Type B pancreatic cell (in vitro differentiated cells): ENCODE data around the gene KLKB1. TPM values are rescaled to one million over a fixed set of nuclear protein-coding genes. Genes with fewer than 3 reads are reported as not detected.

ENCODE experiments used
- DNase-seq: peaks from one replicate; pipeline ENCODE4 v3.0.0; 2021; ENCODE audit warnings: mixed read lengths; ENCODE audit not compliant: unreplicated experiment; ENCODE audit errors: extremely low spot score
- H3K27ac Mint-ChIP-seq: 2 replicates; pipeline ENCODE4 v1.8.0; 2021; ENCODE audit warnings: mild to moderate bottlenecking, mixed read lengths
- H3K27me3 Mint-ChIP-seq: 2 replicates; pipeline ENCODE4 v1.8.0; 2021; ENCODE audit warnings: mixed read lengths
- H3K36me3 Mint-ChIP-seq: 2 replicates; pipeline ENCODE4 v1.8.0; 2021; ENCODE audit warnings: mixed read lengths
- H3K4me1 Mint-ChIP-seq: one replicate; pipeline ENCODE4 v1.8.0; 2021; ENCODE audit warnings: mixed read lengths; ENCODE audit not compliant: unreplicated experiment
- H3K4me3 Mint-ChIP-seq: 2 replicates; pipeline ENCODE4 v1.8.0; 2021; ENCODE audit warnings: mild to moderate bottlenecking, mixed read lengths
- H3K9me3 Mint-ChIP-seq: 2 replicates; pipeline ENCODE4 v1.8.0; 2021; ENCODE audit warnings: mixed read lengths
- CTCF ChIP-seq: fragments of 200-600 bp; sonication (generic); conservative IDR thresholded peaks from 2 replicates; pipeline ENCODE4 v1.5.0; 2021; ENCODE audit warnings: antibody characterized with exemption, mild to moderate bottlenecking
- total RNA-seq: library from RNA; stranded (reverse); gene quantifications from 2 replicates; pipeline ENCODE4 v1.2.1, GENCODE V29; 2021; ENCODE audit warnings: low replicate concordance

Gene KLKB1
- total RNA-seq, 1 donor from 2014 or later, result 0.24 TPM

GRCh38 chr4:186298031-186298647 is 70.8 kb downstream of the KLKB1 start:
- H3K36me3 Mint-ChIP-seq, result no peaks in the 10 kb centered on the region
- no peak for TF ChIP-seq CTCF
- no peaks in the 10 kb centered on the region for H3K9me3 Mint-ChIP-seq
- peaks cover 26% of the 10 kb centered on the region for H3K27me3 Mint-ChIP-seq
- no peak overlapping the region for H3K4me3 Mint-ChIP-seq
- H3K27ac Mint-ChIP-seq, result no peak overlapping the region
- DNase-seq, result no peak
- no peaks in the 10 kb centered on the region for H3K4me1 Mint-ChIP-seq

- H3K36me3 Mint-ChIP-seq, result no peaks in the 10 kb centered on the region
- no peaks in the 10 kb centered on the region for H3K9me3 Mint-ChIP-seq
- no peaks in the 10 kb centered on the region for H3K4me1 Mint-ChIP-seq
- H3K27me3 Mint-ChIP-seq, result peaks cover 26% of the 10 kb centered on the region
- no peak overlapping the region for H3K27ac Mint-ChIP-seq
- no peak overlapping the region for H3K4me3 Mint-ChIP-seq
- TF ChIP-seq CTCF, result no peak
- no peak for DNase-seq
These were observed 72.0 kb downstream of the KLKB1 start for GRCh38 chr4:186299291-186299690.

DNA sequence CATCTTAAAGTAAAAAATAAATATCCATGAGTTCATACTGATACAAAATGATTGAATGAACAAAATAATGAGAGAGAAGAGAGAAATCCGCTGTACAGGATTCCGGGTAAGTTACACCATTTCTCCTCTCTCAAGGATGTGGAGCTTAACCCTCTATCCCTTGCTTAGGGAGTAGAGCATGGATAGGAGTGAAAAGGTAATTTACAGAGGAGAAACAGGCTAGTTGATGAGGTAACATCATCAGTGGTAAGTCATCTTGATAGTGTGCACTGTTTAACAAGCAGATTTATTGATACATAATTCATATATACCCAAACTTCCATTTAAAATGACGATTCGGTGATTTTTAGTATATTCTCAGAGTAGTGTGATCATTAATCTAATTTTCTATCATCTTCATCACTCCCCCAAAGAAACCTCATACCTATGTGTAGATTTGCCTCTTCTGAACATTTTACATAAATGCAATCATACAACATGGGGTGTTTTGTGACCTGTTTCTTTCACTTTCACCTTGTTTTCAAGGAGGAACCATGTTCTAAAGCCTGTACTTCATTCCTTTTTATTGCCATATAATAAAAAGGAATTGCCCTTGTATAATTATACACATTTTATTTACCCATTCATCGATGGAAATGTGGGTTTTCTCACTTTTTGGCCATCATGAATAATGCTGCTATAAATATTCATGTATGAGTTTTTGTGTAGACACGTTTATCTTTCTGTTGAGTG is 73.5 kb downstream of the KLKB1 start:
- no peak overlapping the region for H3K27ac Mint-ChIP-seq
- no peak for DNase-seq
- no peaks in the 10 kb centered on the region for H3K4me1 Mint-ChIP-seq
- H3K36me3 Mint-ChIP-seq, result no peaks in the 10 kb centered on the region
- no peaks in the 10 kb centered on the region for H3K9me3 Mint-ChIP-seq
- H3K27me3 Mint-ChIP-seq, result peaks cover 26% of the 10 kb centered on the region
- H3K4me3 Mint-ChIP-seq, result no peak overlapping the region
- TF ChIP-seq CTCF, result no peak

GRCh38 chr4:186304216-186304615 is 76.9 kb downstream of the KLKB1 start:
- Mint-ChIP-seq H3K4me3 (no peak overlapping the region), H3K27me3 (peaks cover 10% of the 10 kb centered on the region), H3K9me3 (no peaks in the 10 kb centered on the region)

GRCh38 chr4:186304866-186305505 is 77.7 kb downstream of the KLKB1 start:
- Mint-ChIP-seq H3K27ac (no peak overlapping the region), H3K4me1 (no peaks in the 10 kb centered on the region), H3K27me3 (peaks cover 7% of the 10 kb centered on the region), H3K36me3 (no peaks in the 10 kb centered on the region), H3K4me3 (no peak overlapping the region), H3K9me3 (no peaks in the 10 kb centered on the region)
- DNase-seq, result no peak
- no peak for TF ChIP-seq CTCF

More at GRCh38 chr4:186304216-186304615, 76.9 kb downstream of the KLKB1 start:
- no peak for TF ChIP-seq CTCF
- Mint-ChIP-seq H3K4me1 (no peaks in the 10 kb centered on the region), H3K27ac (no peak overlapping the region), H3K36me3 (no peaks in the 10 kb centered on the region)
- no peak for DNase-seq
